Spleen (tissue), 11 donors: ENCODE data around the gene WDR62. TPM values are rescaled to one million over a fixed set of nuclear protein-coding genes. Genes with fewer than 3 reads are reported as not detected.

Experiments used
- DNase-seq: peaks from one replicate; pipeline ENCODE4 v3.0.0-alpha.2; 2020
- H3K27ac ChIP-seq, 8 donors: fragments of 200-600 bp; sonication (generic) in 7 of 8; 1 replicate in 4 of 8; 2 replicates in 4 of 8; pipeline versions ENCODE4 v1.5.0 to v1.8.0; 2016 to 2021; ENCODE audit warnings: inconsistent platforms in 4 of 8, mild to moderate bottlenecking in 4 of 8, moderate library complexity in 1 of 8
- H3K27me3 ChIP-seq, 7 donors: fragments of 200-600 bp; sonication (generic) in 6 of 7; replicated peaks in 1 of 7; 1 replicate in 4 of 7; 2 replicates in 3 of 7; pipeline versions ENCODE4 v1.5.0 to v1.8.0; 2016 to 2021; ENCODE audit warnings: inconsistent platforms in 3 of 7, mild to moderate bottlenecking in 1 of 7
- H3K36me3 ChIP-seq, 6 donors: fragments of 200-600 bp; sonication (generic) in 5 of 6; 1 replicate in 4 of 6; 2 replicates in 2 of 6; pipeline versions ENCODE4 v1.5.0 to v1.8.0; 2016 to 2021; ENCODE audit warnings: inconsistent platforms in 2 of 6
- H3K4me1 ChIP-seq, 6 donors: fragments of 200-600 bp; sonication (generic) in 5 of 6; 1 replicate in 3 of 6; 2 replicates in 3 of 6; pipeline versions ENCODE4 v1.5.0 to v1.8.0; 2016 to 2021; ENCODE audit warnings: inconsistent platforms in 3 of 6
- H3K4me3 ChIP-seq, 8 donors: fragments of 200-600 bp; sonication (generic) in 7 of 8; 1 replicate in 4 of 8; 2 replicates in 4 of 8; pipeline versions ENCODE4 v1.5.0 to v1.8.0; 2016 to 2021; ENCODE audit warnings: inconsistent platforms in 4 of 8, mild to moderate bottlenecking in 4 of 8, moderate library complexity in 2 of 8
- H3K9me3 ChIP-seq, 8 donors: fragments of 200-600 bp; sonication (generic) in 7 of 8; 1 replicate in 4 of 8; 2 replicates in 4 of 8; pipeline versions ENCODE4 v1.5.0 to v1.8.0; 2016 to 2021; ENCODE audit warnings: inconsistent platforms in 4 of 8
- POLR2A ChIP-seq, 3 donors: fragments of 450-650 bp; IDR thresholded peaks; one replicate each; pipeline ENCODE4 v1.5.1; 2017; ENCODE audit warnings: antibody characterized with exemption in 3 of 3, mild to moderate bottlenecking in 1 of 3
- POLR2AphosphoS5 ChIP-seq, 3 donors: sonication (generic); formaldehyde crosslinking; IDR thresholded peaks; one replicate each; pipeline ENCODE4 v1.5.1; 2017; ENCODE audit warnings: antibody characterized with exemption in 3 of 3
- WGBS, 5 donors: extraction: QIAGEN DNeasy Blood & Tissue Kit in 3 of 5; methylation state at CpG; one replicate each; pipeline versions ENCODE4 v1.1.5 to v1.1.7; 2013 to 2018; 5-methylcytosine and 5-hydroxymethylcytosine counted together
- intact Hi-C: fragments of 100-400 bp; cut with DNase I; formaldehyde crosslinking; loops from one replicate; pipeline ENCODE4 v1.15.0; 2023; ENCODE audit warnings: low total_unique reads
- polyA plus RNA-seq, 3 donors: library from polyadenylated mRNA; stranded (reverse); fragments of 200-250 nt; gene quantifications; one replicate each; pipeline ENCODE4 v1.2.1, GENCODE V29; 2013
- total RNA-seq, 7 donors: library from RNA; depleted of rRNA in 3 of 7; stranded (reverse); fragments of >200 nt in 3 of 7; fragmentation: NEBNext Ultra II Directional in 4 of 7; extraction: Animal tissue kit (Norgen Biotek cat#: 25700) in 4 of 7; gene quantifications; one replicate each; pipeline versions ENCODE4 v1.1.0 to v1.2.1, GENCODE V29; 2016 to 2021
- TF ChIP-seq, protein P1 (sequence below), 11 experiments: fragments of 200-600 bp in 7 of 11; fragments of 450-650 bp in 4 of 11; sonication (generic) in 4 of 11; IDR thresholded peaks in 8 of 11; conservative IDR thresholded peaks in 3 of 11; 1 replicate in 7 of 11; 2 replicates in 4 of 11; pipeline versions ENCODE4 v1.4.0 to v1.8.0; 2016 to 2021; ENCODE audit warnings: antibody characterized with exemption in 11 of 11, inconsistent platforms in 4 of 11, mild to moderate bottlenecking in 1 of 11
- donor health status: healthy with polysubstance abuse.
- donor health status: DM: no; HTN: no; CAD: no; lungs with moderate emphysema.
- donor health status: DM: no; HTN: no; CAD: no.
- donor health status: Bipolar disorder and iron deficiency.
- donor health status: healthy.
- donor health status: DM: no; HTN: no; CAD: no.
- donor health status: DM: yes; HTN: yes; CAD: no.

Gene WDR62
- total and polyA plus RNA-seq, 10 donors, result 1.3 to 5.2 (median 2.2) TPM

DNA sequence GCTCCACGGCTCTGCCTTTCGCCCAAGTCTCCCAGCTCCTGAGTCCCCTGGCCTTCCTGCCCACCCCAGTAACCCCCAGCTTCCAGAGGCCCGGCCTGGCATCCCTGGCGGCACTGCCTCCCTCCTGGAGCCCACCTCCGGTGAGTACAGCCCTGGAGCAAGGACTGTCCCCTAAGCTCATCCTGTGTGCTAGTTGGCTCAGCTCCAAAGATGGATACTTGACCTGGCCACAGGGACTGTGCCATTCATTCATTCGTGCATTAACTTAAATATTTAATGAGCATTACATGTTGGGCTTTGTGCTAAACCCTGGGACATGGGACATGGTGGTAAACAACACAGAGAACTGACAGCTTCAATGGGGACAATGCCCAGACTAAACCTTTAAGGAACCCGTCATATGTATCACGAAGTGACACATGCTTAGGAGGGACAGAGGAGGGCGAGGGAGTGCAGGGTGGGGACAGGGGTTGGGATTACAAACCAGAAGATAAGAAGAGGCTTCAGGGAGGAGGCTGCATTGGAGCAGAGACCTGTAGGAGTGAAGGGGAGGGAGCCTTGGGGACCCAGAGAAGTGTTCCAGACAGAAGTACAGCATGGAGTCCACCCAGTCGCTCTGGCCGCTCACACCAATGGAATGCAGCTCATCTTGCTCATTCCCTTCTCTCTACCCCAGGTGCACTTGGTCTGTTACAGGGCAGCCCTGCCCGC is 49.3 kb downstream of the WDR62 start:
- no peak for TF ChIP-seq POLR2A (IDR thresholded peaks at IDR 0.05)
- TF ChIP-seq POLR2AphosphoS5 (IDR thresholded peaks at IDR 0.05), result no peak
- TF ChIP-seq, protein P1, sequence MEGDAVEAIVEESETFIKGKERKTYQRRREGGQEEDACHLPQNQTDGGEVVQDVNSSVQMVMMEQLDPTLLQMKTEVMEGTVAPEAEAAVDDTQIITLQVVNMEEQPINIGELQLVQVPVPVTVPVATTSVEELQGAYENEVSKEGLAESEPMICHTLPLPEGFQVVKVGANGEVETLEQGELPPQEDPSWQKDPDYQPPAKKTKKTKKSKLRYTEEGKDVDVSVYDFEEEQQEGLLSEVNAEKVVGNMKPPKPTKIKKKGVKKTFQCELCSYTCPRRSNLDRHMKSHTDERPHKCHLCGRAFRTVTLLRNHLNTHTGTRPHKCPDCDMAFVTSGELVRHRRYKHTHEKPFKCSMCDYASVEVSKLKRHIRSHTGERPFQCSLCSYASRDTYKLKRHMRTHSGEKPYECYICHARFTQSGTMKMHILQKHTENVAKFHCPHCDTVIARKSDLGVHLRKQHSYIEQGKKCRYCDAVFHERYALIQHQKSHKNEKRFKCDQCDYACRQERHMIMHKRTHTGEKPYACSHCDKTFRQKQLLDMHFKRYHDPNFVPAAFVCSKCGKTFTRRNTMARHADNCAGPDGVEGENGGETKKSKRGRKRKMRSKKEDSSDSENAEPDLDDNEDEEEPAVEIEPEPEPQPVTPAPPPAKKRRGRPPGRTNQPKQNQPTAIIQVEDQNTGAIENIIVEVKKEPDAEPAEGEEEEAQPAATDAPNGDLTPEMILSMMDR (IDR thresholded peaks at IDR 0.05 in 8 of 11, conservative IDR thresholded peaks at IDR 0.05 in 3 of 11), result no peak
- Histone ChIP-seq H3K27me3 (no peaks in the 10 kb centered on the region), H3K27ac (no peak overlapping the region), H3K36me3 (peaks cover 0 to 92% (median 2%) of the 10 kb centered on the region in 6 donors), H3K4me1 (peaks cover 0 to 21% (median 11%) of the 10 kb centered on the region in 6 donors), H3K4me3 (no peak overlapping the region), H3K9me3 (no peaks in the 10 kb centered on the region)
- DNase-seq, result no peak
- intact Hi-C loops, result no loop called here
- WGBS, 5 donors, result 93 to 96% (median 94%) methylated on average over 12 of the region's 12 CpGs

DNA sequence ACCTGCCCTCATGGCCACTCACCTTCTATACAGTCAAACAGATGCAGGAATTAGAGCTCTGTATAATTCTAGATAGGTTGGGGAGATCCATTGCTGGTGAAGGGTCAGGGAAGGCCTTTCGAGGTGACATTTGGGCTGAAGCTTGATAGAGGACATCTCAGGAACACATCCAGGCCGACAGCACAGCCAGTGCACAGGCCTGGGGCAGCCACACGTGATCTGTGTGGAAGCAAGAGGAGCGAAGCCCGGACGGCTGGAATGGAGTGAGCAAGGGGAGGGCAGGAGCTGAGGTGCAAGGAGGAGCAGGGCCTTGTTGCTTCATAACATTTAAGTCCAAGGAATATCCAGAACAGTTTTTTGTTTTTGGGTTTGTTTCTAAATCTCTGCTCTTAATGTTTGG is 51.7 kb downstream of the WDR62 start:
- no peaks in the 10 kb centered on the region for H3K9me3 ChIP-seq
- H3K27me3 ChIP-seq, result no peaks in the 10 kb centered on the region
- 89 to 96% (median 96%) methylated on average over 6 of the region's 6 CpGs for WGBS, 5 donors
- H3K27ac ChIP-seq, result no peak overlapping the region
- no peak for DNase-seq
- H3K4me1 ChIP-seq, result peaks cover 0 to 3% (median under 1%) of the 10 kb centered on the region in 6 donors
- intact Hi-C loops, result no loop called here
- TF ChIP-seq, protein P1 (IDR thresholded peaks at IDR 0.05 in 8 of 11, conservative IDR thresholded peaks at IDR 0.05 in 3 of 11), result no peak
- peak in 1 of 3 donors; percentile 21 for TF ChIP-seq POLR2AphosphoS5 (IDR thresholded peaks at IDR 0.05)
- no peak overlapping the region for H3K4me3 ChIP-seq
- peaks cover 0 to 80% (median 6%) of the 10 kb centered on the region in 6 donors for H3K36me3 ChIP-seq

DNA sequence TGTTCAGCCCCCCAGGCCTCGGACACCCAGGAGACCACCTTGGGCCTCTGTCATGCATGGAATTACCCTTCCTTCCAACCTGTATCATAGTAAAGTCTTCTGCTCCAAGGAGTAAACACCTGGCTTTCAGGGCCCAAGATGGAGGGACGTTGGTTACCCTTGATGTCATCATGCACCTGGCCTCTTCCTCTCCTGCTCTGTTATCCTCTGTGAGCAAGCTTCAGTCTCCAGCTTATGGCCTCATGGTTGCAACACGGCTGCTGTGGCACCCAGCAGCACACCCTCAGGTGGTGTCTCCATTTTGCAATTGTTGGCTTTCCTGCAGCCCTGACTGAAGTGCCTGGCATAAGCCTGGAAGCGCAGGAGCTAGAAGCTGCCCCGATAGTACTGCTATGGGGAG is 52.3 kb downstream of the WDR62 start:
- no peaks in the 10 kb centered on the region for H3K4me1 ChIP-seq
- whole genome bisulfite sequencing, 5 donors, result 83 to 95% (median 85%) methylated on average over 4 to 5 of the region's 5 CpGs
- H3K4me3 ChIP-seq, result no peak overlapping the region
- no peak for DNase-seq
- H3K36me3 ChIP-seq, result peaks cover 0 to 80% (median 8%) of the 10 kb centered on the region in 6 donors
- TF ChIP-seq POLR2A (IDR thresholded peaks at IDR 0.05), result no peak
- no peak for TF ChIP-seq POLR2AphosphoS5 (IDR thresholded peaks at IDR 0.05)
- TF ChIP-seq, protein P1 (IDR thresholded peaks at IDR 0.05 in 8 of 11, conservative IDR thresholded peaks at IDR 0.05 in 3 of 11), result no peak
- H3K27me3 ChIP-seq, result no peaks in the 10 kb centered on the region
- H3K27ac ChIP-seq, result no peak overlapping the region
- no peaks in the 10 kb centered on the region for H3K9me3 ChIP-seq
- intact Hi-C loops, result no loop called here

DNA sequence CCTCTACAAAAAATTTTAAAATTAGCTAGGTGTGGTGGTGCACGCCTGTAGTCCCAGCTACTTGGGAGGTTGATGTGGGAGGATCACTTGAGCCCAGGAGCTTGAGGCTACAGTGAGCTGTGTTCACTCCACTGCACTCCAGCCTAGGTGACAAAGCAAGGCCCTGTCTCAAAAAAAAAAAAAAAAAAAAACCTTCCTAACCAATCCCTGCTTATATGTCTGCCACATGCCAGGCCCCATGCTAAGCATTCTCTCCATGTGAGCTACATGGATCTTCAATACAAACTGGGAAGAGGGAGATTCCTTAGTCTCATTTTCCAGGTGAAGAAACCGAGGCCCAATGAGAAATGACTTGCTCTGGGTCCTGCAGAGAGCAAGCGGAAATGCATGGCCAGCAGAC is 54.0 kb downstream of the WDR62 start:
- intact Hi-C loops, result no loop called here
- DNase-seq, result no peak
- Histone ChIP-seq H3K27me3 (no peaks in the 10 kb centered on the region), H3K4me1 (peaks cover 3 to 13% (median 7%) of the 10 kb centered on the region in 6 donors), H3K9me3 (no peaks in the 10 kb centered on the region), H3K27ac (no peak overlapping the region), H3K36me3 (peaks cover 0 to 80% (median 23%) of the 10 kb centered on the region in 6 donors), H3K4me3 (no peak overlapping the region)
- 85 to 100% (median 93%) methylated on average over 3 of the region's 3 CpGs for WGBS, 5 donors
- no peak for TF ChIP-seq POLR2AphosphoS5 (IDR thresholded peaks at IDR 0.05)
- TF ChIP-seq POLR2A (IDR thresholded peaks at IDR 0.05), result no peak
- TF ChIP-seq, protein P1 (IDR thresholded peaks at IDR 0.05 in 8 of 11, conservative IDR thresholded peaks at IDR 0.05 in 3 of 11), result no peak
